Fibroblast of skin of right biceps (primary cell): ENCODE data around the gene TIMM21.

Experiments used
- DNase-seq: peaks from one replicate; pipeline ENCODE4 v3.0.0-alpha.2; 2013

TIMM21 gene

GRCh38 chr18:74196220-74197119 lies 48.1 kb downstream of the TIMM21 start:
- peak; percentile 51 for DNase-seq

- DNase-seq = no peak
These were observed 49.5 kb downstream of the TIMM21 start for GRCh38 chr18:74197705-74198341.

GRCh38 chr18:74198453-74198852 lies 50.1 kb downstream of the TIMM21 start:
- no peak for DNase-seq

GRCh38 chr18:74200780-74201179 lies 52.5 kb downstream of the TIMM21 start:
- no peak for DNase-seq

- DNase-seq = no peak
These were observed 55.5 kb downstream of the TIMM21 start for GRCh38 chr18:74203811-74204210.

- no peak for DNase-seq
These were observed 56.3 kb downstream of the TIMM21 start for GRCh38 chr18:74204526-74205152.
